GM04504 (cell line): ENCODE results near the gene TM2D1.
A peak's percentile ranks its signal among the peaks of the same experiment; 100 is the strongest.

ENCODE experiments used
- DNase-seq: peaks from one replicate; pipeline ENCODE4 v3.0.0-alpha.2; 2012; ENCODE audit warnings: low read depth

TM2D1 gene

GRCh38 chr1:61644303-61644702 is 80.6 kb downstream of the TM2D1 start:
- DNase-seq = no peak

- no peak for DNase-seq
Measured at GRCh38 chr1:61642475-61643232, 82.3 kb downstream of the TM2D1 start.

GRCh38 chr1:61641578-61642336 is 83.2 kb downstream of the TM2D1 start:
- DNase-seq = peak; percentile 34

DNA sequence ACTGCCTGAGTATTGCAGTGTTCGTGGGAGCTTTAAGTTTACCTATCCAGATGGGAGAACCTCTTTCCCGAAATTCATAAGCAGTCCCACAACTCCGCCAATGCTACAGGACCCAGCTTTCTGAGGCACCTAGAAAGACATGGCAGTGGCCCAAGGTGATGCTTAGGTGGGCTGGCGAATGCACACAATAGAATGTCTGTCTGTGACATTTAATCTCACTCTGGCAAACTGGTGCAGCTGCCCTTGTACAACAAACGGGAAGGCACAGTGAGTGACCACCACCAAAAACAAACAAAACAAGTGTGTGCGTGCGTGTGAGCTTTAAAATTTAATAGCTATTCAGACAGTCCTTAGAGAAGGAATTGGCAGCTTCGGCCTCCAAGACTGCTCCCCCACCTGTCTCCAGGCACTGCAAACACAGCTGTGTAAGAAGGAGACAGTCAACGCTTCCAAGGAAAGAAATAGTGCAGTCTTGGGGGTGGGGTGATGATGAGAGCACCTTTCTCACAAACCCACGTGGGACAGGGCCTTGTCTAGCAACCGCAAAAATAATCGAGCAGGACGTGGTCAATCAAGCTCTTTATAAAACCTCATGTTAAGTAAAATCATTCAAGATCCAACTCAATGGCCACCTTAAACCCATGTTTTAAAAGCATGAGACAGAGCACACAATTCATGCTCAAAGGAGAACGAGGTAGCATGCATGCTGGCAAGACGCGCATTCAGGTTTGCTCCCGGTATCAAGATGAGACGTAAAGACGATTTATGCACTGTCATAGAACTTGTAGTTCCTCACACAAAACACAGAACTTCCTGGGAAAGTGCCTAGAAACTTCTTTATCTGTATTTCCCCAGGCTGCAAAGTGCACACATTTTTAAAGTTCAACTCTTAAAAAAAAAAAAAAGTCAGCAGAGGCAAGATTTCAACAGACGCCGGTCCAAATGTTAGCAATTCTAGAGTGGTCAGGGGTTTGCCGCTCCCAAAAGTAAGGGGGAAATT is 84.1 kb downstream of the TM2D1 start:
- DNase-seq = no peak

DNA sequence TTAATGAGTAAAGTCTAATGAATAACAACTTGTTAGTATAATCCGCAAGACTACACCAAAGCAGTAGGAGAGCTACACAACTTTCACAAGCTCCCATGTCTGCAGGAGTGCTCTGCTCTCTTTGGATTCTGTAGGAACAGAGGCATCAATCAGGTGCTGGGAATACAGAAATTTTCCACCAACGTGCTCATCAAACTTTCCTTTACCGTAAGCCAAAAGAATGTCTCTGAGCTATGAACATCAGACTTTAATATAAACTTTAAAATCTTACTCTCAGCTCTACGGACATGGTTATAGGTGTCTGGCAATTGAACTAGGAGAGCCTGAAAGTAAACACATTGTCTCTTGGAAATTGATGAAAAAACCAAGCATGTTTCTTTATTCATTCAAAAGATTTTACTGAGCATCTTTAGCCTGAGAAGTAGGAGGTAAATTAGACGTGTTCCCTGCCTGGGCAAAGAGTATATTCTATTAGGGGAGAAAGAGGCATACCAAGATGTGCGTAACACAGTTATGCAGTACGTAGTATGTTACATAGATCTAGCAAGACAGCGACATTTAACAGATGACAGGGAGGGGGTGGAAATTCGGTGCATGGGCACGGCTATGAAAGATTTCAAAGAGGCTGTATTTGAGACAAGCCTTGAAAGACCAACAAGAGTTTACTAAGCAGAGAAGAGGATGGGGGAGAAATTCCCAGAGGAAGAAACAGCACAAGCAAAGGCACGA is 85.2 kb downstream of the TM2D1 start:
- no peak for DNase-seq

DNA sequence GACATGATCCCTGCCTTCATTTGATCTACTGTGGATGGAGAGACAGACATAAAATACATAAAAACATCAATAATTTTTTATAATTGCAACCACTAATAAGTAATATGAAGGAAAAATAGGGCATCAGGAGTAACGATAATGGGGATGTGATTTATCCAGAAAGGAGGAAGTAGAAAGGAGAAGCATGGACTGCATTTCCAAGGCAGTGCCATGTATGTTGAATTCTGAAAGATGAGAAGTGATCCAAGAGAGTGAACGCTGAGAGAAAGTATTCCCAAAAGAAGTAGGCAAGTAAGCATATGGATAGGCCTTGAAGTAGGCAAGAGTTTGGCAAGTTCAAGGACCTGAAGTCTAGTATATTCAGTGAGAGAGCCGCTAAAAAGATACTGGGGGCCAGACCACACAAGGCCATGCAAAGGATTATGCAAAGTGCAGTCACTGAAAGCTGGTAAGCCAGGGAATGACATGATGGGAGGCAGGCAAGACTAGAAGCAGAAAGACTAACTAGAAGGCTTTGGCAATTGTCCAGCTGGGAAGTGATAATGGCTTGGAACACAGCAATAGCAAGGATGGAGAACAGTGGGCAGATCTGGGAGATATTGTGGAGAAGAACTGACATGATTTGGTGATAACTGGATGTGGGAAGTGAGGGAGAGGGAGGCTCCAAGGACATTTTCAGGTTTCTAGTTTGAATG is 85.9 kb downstream of the TM2D1 start:
- no peak for DNase-seq

DNA sequence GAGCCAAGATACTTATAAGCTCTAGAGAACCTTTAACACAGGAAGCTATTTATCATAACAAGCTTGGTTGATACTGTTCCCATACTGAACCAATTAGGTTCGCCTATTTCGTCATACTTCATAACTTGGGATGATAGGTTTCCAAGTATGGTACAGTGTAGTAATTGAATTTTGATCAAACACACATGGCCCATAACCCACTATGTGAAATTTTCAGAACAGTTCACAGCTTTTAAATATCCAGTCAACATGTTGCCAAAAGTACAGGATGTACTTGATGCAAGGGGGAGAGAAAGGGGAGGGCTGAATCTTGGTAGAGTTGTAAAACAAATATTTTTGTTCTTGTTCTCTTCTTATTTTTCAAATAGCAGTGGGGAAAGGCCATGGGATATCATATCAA is 86.6 kb downstream of the TM2D1 start:
- peak; percentile 90 for DNase-seq

GRCh38 chr1:61637470-61637869 is 87.5 kb downstream of the TM2D1 start:
- no peak for DNase-seq

GRCh38 chr1:61636814-61637213 is 88.1 kb downstream of the TM2D1 start:
- no peak for DNase-seq

- no peak for DNase-seq
Measured at GRCh38 chr1:61636376-61636775, 88.6 kb downstream of the TM2D1 start.

DNA sequence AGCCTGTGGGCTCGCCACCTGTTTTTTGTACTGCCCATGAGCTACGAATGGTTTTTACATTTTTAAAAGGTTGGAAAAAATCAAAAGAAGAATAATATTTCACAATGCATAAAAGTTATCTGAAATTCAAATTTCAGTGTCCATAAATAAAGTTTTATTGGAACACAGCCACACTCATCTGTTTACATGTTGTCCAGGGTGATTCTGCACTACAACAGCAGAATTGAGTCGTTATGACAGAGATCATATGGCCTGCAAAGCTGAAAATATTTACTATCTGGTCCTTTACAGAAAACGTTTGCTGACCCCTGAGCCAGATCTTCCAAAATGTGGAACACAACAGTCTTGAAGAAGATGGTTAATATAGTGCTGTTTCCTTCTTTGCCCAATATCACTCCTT is 89.4 kb downstream of the TM2D1 start:
- no peak for DNase-seq

GRCh38 chr1:61631436-61631835 is 93.5 kb downstream of the TM2D1 start:
- no peak for DNase-seq
